GM21515 (cell line): ENCODE results near the gene NOTCH4.

Experiments
- ATAC-seq: cut with Tn5 transposase; IDR thresholded peaks from one replicate; pipeline ENCODE4 v1.9.1; 2021; ENCODE audit not compliant: unreplicated experiment

The NOTCH4 gene

DNA sequence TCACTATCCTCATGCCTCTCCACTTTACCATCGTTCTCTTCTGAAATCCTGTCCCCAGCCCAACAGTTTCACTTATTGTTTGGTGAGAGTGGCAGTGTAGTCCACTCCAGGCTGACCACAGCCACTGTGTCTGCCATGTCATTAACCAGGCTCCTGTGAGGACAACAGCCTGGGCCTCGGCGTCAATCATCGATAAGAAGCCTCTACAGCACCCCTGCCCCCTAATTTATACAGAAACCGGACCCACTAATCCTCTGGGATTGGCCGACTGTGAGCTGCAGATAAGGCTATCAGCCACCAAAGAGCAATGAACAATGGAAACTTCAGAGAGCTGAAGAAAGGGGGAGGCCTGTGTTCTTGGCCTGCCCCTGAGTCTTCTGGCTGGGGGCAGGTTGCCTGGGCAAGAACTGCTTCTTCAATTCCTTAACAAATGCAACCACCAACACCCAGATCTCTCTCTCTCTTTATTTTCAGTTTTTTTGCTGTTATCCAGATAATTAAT, 56.1 kb downstream of the NOTCH4 start:
- ATAC-seq, result no peak

- no peak for ATAC-seq
Observed at GRCh38 chr6:32167154-32167760, 56.6 kb downstream of the NOTCH4 start.

DNA sequence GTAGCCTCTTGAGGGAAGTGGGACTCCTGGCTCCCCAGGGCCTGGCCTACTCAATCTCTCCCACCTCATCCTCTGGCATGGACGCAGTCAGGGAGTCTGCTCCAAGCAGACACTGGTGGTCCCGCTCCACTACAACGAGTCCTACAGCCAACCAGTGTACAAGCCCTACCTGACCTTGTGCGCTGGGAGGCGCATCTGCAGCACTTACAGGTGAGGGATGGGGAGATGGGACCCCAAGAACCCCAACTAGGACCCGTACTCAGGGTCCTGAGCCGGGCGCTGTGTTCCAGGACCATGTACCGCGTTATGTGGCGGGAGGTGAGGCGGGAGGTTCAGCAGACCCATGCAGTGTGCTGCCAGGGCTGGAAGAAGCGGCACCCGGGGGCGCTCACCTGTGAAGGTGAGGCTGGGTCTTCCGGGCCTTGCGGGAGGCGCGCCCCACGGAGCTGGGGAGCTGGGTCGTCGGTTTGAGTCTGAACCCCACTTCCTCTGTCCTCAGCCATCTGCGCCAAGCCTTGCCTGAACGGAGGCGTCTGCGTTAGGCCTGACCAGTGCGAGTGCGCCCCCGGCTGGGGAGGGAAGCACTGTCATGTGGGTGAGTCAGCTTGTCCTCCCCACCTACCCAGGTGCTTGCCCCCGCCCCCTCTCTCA, 57.3 kb downstream of the NOTCH4 start:
- no peak for ATAC-seq

- ATAC-seq, result no peak
Observed at GRCh38 chr6:32164295-32164694, 59.6 kb downstream of the NOTCH4 start, which contains the start of gene EGFL8. TSS of gene EGFL8 (plus strand) at chr6:32164595. CDS start at chr6:32166166, 1,571 bp downstream.

GRCh38 chr6:32163559-32164258, 60.2 kb downstream of the NOTCH4 start:
- no peak for ATAC-seq

DNA sequence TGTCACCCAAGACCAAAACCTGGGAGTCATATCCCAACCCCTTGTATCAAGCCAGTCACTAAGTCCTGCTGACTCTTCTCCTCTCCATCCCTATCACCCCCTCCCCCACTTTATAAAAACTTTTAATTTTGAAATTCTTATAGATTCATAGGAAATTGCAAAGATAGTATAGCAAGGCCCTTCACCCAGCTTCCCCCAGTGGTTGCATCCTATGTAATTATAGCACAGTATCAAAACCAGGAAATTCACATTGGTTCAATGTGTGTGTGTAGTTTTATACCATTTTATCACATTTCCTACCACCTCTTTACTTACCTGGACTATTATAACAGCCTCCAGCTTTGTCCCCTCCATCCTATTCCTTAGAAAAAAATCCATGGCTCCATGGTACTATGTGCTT, 65.8 kb downstream of the NOTCH4 start:
- no peak for ATAC-seq

GRCh38 chr6:32156891-32157290, 67.0 kb downstream of the NOTCH4 start:
- no peak for ATAC-seq

- no peak for ATAC-seq
Observed at GRCh38 chr6:32154514-32155161, 69.2 kb downstream of the NOTCH4 start.

DNA sequence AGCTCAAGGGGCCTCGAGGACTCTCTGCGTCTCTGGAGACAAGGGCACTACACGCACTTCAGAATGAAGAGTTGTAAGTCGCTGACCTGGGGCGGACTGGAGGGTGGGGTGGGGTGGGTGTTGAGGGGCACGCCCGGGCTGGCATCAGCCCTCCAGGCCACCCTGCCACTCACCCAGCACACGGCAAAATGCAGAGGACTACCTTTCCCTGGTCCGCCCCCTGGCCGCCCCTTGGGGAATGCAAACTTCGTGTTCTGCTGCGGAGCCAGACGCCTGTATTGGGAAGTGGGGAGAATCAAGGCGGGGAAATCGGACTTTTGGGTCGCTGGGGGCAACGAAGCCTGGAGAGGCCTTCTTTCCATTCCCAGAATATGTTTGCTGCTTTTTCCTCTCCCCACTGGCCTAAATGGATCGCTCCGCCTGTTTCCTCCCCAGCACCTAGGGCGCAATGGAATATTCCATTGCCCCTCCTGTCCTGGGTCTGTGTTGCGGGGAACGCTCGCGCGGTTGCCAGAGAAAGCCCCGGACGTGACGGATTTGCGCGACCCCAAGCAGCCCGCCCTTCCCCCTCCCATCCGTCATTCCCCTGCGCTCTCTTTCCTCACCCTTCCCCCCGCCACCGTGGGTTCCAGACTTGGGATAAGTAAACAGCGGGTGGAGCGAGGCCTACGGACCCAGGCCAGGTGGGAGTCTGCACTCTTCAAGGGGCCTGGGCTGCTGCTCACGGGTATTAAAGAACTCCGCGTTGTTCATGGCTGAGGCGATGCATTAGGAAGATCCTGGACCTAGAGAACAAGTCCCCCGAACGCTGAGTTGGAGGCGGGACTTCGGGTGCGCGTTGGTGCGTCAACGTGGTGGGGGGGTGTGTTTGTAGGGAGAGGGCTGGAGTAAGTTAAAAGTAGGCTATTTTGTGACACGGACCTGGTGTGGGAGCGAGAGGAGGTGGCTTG, 70.0 kb downstream of the NOTCH4 start, which contains the start of gene PPT2:
Gene PPT2, plus strand, starts transcription at position 578 of the 950 bp plus-strand sequence. CDS start 454 bp downstream, outside the sequence.
- ATAC-seq, result no peak

GRCh38 chr6:32152769-32153563, 70.9 kb downstream of the NOTCH4 start:
- no peak for ATAC-seq

DNA sequence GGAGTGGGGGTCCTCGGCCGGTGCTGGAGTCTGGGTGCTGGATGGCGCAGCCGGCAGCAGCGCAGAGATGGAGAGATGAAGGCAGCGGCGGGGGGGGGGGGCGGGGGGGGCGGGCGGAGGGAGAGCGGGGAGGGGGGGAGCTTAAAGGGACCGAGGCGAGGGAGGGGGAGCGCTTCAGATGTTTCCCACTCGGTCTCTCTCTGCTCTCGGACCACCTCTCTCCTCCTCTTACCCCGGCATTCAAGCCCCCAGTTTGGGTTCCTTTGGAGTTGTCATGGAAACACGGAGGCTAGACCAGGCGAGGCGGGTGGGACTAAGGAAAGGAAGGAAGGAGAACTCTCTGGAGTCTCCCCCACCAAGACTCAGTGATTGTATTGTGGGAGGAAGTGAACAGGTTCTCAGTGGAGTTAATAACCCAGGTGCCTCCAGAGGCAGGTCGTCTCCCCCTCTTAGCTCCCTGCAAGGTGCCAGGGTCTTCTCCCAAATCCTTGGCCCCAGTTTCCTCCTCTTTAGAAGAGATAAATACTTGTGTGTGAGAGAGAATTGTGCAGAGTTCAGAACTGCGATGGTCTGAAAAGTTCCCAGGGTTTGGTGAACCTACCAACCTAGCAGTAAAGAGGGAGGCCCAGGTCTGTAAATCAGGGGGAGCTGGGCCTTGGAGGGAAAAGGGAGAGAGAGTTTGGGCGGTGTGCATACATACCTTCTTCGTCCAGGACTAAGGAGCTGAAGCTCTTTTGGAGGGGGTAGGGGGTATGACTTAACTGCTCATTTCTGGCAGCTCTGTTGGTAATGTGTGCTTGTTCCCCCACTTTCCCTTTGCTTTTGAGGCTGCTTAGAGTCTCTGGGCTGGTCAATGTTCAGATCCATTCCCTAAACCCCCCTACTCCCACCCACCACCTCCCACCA, 71.8 kb downstream of the NOTCH4 start, which contains the start of gene PRRT1:
Gene PRRT1, minus strand, starts transcription at position 77 of the 906 bp plus-strand sequence. CDS start 112 bp downstream, outside the sequence.
- ATAC-seq, result no peak

DNA sequence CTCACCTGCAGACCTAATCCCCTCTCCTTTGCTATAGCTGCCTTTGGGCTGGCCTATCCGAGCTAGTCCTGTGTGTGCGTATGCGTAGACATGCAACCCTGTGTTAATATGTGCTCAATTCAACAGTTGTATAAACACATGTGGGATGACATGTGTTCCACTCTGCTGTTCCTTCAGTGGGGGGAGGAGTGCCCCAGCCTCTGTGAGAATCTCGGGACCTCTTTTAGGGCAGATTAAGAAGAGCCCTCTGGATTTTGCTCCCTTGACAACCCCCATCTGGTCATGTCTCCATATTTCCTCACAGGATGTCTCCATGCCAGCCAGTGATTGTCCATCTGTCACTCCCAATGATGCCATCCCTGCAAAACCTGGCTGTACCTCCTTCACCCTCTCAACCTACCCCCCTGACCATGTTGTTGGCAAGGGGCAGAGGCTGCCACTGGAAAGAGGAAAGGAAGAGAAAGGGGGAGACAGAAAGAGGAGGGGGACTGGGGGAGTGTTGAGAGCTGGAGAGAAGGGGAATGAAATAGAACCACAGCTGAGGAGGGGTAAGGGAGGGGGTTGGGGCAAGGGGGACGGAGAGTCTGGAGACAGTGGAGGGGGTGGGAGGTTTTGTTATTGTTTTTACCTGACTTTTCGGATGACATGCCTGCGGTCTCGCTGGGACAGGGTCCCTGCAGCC, 72.5 kb downstream of the NOTCH4 start:
- no peak for ATAC-seq

DNA sequence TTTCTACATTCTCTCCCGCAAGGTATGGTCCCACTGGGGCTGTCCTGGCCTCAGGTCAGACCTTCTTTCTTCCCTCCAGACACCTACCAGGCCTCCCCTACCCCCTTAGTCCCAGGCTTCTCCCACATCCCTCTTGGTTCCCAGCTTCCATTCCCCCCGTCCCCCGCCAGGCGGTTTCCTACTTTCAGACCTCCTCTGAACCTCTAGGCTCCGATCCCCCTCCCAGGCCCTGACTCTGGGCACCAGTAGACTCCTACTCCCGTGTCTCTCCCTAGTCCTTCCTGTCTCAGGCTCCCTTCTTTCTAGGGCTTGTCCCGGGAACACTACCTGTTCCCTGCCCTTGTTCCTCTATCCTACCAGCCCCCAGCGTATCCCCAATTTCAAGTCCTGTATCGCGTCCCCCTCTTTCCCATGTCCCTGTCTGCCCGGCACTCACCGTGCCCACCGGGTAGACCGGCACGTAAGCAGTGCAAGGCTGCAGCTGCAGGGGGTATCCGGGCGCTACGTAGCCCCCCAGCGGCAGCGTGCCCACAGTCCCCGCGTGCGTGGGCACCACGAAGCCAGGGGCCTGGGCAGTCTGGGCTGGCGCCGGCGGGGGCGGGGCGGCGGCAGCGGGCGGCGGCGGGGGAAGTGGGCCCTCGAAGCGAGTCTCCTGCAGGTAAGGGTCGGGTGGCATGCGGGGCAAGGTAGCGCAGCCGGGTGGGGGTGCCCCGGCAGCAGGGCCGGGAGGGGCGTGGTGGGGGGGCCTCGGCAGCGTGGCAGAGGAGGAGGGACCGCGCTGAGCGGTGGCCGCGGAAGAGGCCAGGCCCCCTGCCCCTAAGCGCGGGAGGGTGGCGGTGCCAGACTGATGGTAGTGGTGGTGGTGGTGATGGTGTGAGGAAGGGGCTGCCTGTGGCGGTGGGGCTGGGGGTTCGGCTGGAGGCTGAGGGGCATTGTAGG, 73.7 kb downstream of the NOTCH4 start:
- no peak for ATAC-seq

DNA sequence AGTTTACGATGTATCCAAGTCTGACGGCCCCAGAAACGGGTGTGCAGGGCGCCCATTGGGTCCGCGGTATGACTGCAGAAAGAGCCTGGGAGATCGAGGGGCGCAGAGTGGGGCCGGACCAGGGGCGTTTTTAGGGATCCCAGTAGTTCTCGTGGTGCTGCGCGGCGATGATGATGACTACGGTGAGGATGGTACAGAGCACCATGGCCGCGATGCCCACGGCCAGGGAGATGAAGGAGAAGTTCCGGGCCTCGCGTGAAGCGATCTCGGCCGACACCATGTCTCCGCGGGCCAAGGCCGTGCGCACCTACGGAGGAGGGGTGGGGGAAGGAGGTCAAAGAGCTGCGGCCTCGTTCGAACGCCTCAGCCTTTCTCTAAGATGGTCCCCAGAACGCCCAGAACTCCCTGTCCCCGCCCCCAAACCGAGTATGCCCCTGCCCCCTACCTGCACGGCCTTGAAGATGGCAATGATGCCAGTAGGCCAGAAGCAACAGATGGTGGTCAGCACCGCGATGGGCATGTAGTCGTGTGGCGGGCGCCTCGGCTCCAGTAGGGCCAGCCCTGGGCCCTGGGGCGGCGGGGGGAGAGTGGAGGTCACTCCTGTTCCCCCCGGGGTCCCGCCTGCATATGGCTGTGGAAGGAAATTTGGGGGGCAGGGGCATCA, 74.6 kb downstream of the NOTCH4 start:
- no peak for ATAC-seq

GRCh38 chr6:32148289-32149091, 75.4 kb downstream of the NOTCH4 start:
- ATAC-seq, result no peak
